Measurements from ENCODE around the gene R3HDM2.

Gene R3HDM2

GRCh38 chr12:57229634-57230380 lies 201.0 kb downstream of the R3HDM2 start, which contains the start of gene SHMT2:
Gene SHMT2, plus strand, starts transcription at chr12:57229711. Its CDS starts 68 bp downstream, at chr12:57229779.
- H2BK5ac ChIP-seq (ENCODE audit: low read length): no peak within 1 kb of the TSS
- H2AFZ ChIP-seq (ENCODE audit: low read length): peak within 1 kb of the TSS; percentile 84
- H3K23ac ChIP-seq (ENCODE audit: low read depth, low read length, poor library complexity): peak within 1 kb of the TSS; percentile 40
- WGBS, 2 donors (ENCODE audit: extremely low coverage in 2 of 2, insufficient read length in 2 of 2, insufficient replicate concordance in 1 of 2): no CpG with 5 or more reads among the region's 42 CpGs
- no peak within 1 kb of the TSS for H3K14ac ChIP-seq (ENCODE audit: low read length)
- H2BK12ac ChIP-seq (ENCODE audit: low read length): no peak within 1 kb of the TSS
- no peak within 1 kb of the TSS for H2BK120ac ChIP-seq (ENCODE audit: low read depth, low read length)
- H3K79me1 ChIP-seq (ENCODE audit: low read depth, low read length): peaks cover 9% of the 10 kb centered on the region
- H3K27ac ChIP-seq (replicated peaks; ENCODE audit: low read length): peak within 1 kb of the TSS; percentile 32
- H3K4me2 ChIP-seq (ENCODE audit: insufficient read depth, low read length, poor library complexity, severe bottlenecking): peak within 1 kb of the TSS; percentile 84
- no peak within 1 kb of the TSS for H4K8ac ChIP-seq (ENCODE audit: low read depth, low read length)
- H3K9ac ChIP-seq (ENCODE audit: low read depth, low read length, poor library complexity): peak within 1 kb of the TSS; percentile 91
- H3K27me3 ChIP-seq (ENCODE audit: control insufficient read depth in 3 of 3, insufficient read depth in 3 of 3, low read depth in 1 of 3, low read length in 3 of 3): peaks cover 13 to 34% (median 28%) of the 10 kb centered on the region in 3 experiments
- H3K18ac ChIP-seq (ENCODE audit: low read length): peak within 1 kb of the TSS; percentile 76
- H3K4me3 ChIP-seq (ENCODE audit: low read length in 2 of 2): peak within 1 kb of the TSS; percentile 75 to 90
- H3K4ac ChIP-seq (ENCODE audit: low read length): no peak within 1 kb of the TSS
- peaks cover 36 to 44% of the 10 kb centered on the region in 2 donors for H3K36me3 ChIP-seq (replicated peaks in 1 of 2; ENCODE audit: control insufficient read depth in 2 of 2, insufficient read depth in 2 of 2, low read length in 2 of 2)
- H3K9me3 ChIP-seq (replicated peaks in 1 of 2; ENCODE audit: control insufficient read depth in 2 of 2, insufficient read depth in 1 of 2, low read depth in 1 of 2, low read length in 2 of 2): no peaks in the 10 kb centered on the region
- peak; percentile 97 for DNase-seq (ENCODE audit: low spot score)
- H2BK15ac ChIP-seq (ENCODE audit: low read length): no peak within 1 kb of the TSS
- no peak within 1 kb of the TSS for H4K91ac ChIP-seq (ENCODE audit: low read depth, low read length, poor library complexity)
- H3K4me1 ChIP-seq (ENCODE audit: control insufficient read depth in 2 of 2, insufficient read depth in 1 of 2, low read depth in 1 of 2, low read length in 2 of 2): peaks cover 20 to 27% of the 10 kb centered on the region in 2 donors
- H2AK5ac ChIP-seq (ENCODE audit: low read depth, low read length): peak within 1 kb of the TSS; percentile 28

GRCh38 chr12:57229046-57229633 lies 201.7 kb downstream of the R3HDM2 start:
- no peak for DNase-seq (ENCODE audit: low spot score)
- H4K8ac ChIP-seq (ENCODE audit: low read depth, low read length): no peak overlapping the region
- H3K79me1 ChIP-seq (ENCODE audit: low read depth, low read length): peaks cover 9% of the 10 kb centered on the region
- no peak overlapping the region for H2BK120ac ChIP-seq (ENCODE audit: low read depth, low read length)
- peak overlapping the region; percentile 84 for H2AFZ ChIP-seq (ENCODE audit: low read length)
- H3K9ac ChIP-seq (ENCODE audit: low read depth, low read length, poor library complexity): no peak overlapping the region
- H3K4me3 ChIP-seq (ENCODE audit: low read length in 2 of 2): peak overlapping the region in 1 of 2 donors; percentile 75
- H3K9me3 ChIP-seq (replicated peaks in 1 of 2; ENCODE audit: control insufficient read depth in 2 of 2, insufficient read depth in 1 of 2, low read depth in 1 of 2, low read length in 2 of 2): peaks cover 0 to 2% of the 10 kb centered on the region in 2 donors
- H3K14ac ChIP-seq (ENCODE audit: low read length): no peak overlapping the region
- peaks cover 31 to 37% of the 10 kb centered on the region in 2 donors for H3K36me3 ChIP-seq (replicated peaks in 1 of 2; ENCODE audit: control insufficient read depth in 2 of 2, insufficient read depth in 2 of 2, low read length in 2 of 2)
- H3K23ac ChIP-seq (ENCODE audit: low read depth, low read length, poor library complexity): no peak overlapping the region
- no peak overlapping the region for H2BK15ac ChIP-seq (ENCODE audit: low read length)
- H3K27me3 ChIP-seq (ENCODE audit: control insufficient read depth in 3 of 3, insufficient read depth in 3 of 3, low read depth in 1 of 3, low read length in 3 of 3): peaks cover 19 to 41% (median 34%) of the 10 kb centered on the region in 3 experiments
- H2BK5ac ChIP-seq (ENCODE audit: low read length): no peak overlapping the region
- H3K27ac ChIP-seq (replicated peaks; ENCODE audit: low read length): no peak overlapping the region
- H2BK12ac ChIP-seq (ENCODE audit: low read length): no peak overlapping the region
- H3K4ac ChIP-seq (ENCODE audit: low read length): no peak overlapping the region
- H3K4me1 ChIP-seq (ENCODE audit: control insufficient read depth in 2 of 2, insufficient read depth in 1 of 2, low read depth in 1 of 2, low read length in 2 of 2): peaks cover 20 to 27% of the 10 kb centered on the region in 2 donors
- WGBS, 2 donors (ENCODE audit: extremely low coverage in 2 of 2, insufficient read length in 2 of 2, insufficient replicate concordance in 1 of 2): no CpG with 5 or more reads among the region's 9 CpGs
- no peak overlapping the region for H4K91ac ChIP-seq (ENCODE audit: low read depth, low read length, poor library complexity)
- no peak overlapping the region for H3K4me2 ChIP-seq (ENCODE audit: insufficient read depth, low read length, poor library complexity, severe bottlenecking)
- no peak overlapping the region for H2AK5ac ChIP-seq (ENCODE audit: low read depth, low read length)
- H3K18ac ChIP-seq (ENCODE audit: low read length): no peak overlapping the region

GRCh38 chr12:57227315-57228115 lies 203.3 kb downstream of the R3HDM2 start:
- Histone ChIP-seq H4K91ac (ENCODE audit: low read depth, low read length, poor library complexity) (no peak overlapping the region), H3K79me1 (ENCODE audit: low read depth, low read length) (peaks cover 9% of the 10 kb centered on the region), H3K9ac (ENCODE audit: low read depth, low read length, poor library complexity) (no peak overlapping the region), H3K23ac (ENCODE audit: low read depth, low read length, poor library complexity) (no peak overlapping the region), H2BK15ac (ENCODE audit: low read length) (no peak overlapping the region), H2BK5ac (ENCODE audit: low read length) (no peak overlapping the region), H4K8ac (ENCODE audit: low read depth, low read length) (no peak overlapping the region), H3K36me3 (replicated peaks in 1 of 2; ENCODE audit: control insufficient read depth in 2 of 2, insufficient read depth in 2 of 2, low read length in 2 of 2) (peaks cover 14 to 21% of the 10 kb centered on the region in 2 donors), H3K18ac (ENCODE audit: low read length) (peak overlapping the region; percentile 21), H3K4me3 (ENCODE audit: low read length in 2 of 2) (peak overlapping the region; percentile 14 to 34), H3K14ac (ENCODE audit: low read length) (no peak overlapping the region), H3K27me3 (ENCODE audit: control insufficient read depth in 3 of 3, insufficient read depth in 3 of 3, low read depth in 1 of 3, low read length in 3 of 3) (peaks cover 21 to 57% (median 51%) of the 10 kb centered on the region in 3 experiments), H3K4ac (ENCODE audit: low read length) (no peak overlapping the region), H2BK12ac (ENCODE audit: low read length) (no peak overlapping the region), H3K27ac (replicated peaks; ENCODE audit: low read length) (no peak overlapping the region), H3K9me3 (replicated peaks in 1 of 2; ENCODE audit: control insufficient read depth in 2 of 2, insufficient read depth in 1 of 2, low read depth in 1 of 2, low read length in 2 of 2) (peaks cover 0 to 4% of the 10 kb centered on the region in 2 donors), H2AK5ac (ENCODE audit: low read depth, low read length) (no peak overlapping the region), H3K4me1 (ENCODE audit: control insufficient read depth in 2 of 2, insufficient read depth in 1 of 2, low read depth in 1 of 2, low read length in 2 of 2) (peaks cover 23 to 27% of the 10 kb centered on the region in 2 donors), H2BK120ac (ENCODE audit: low read depth, low read length) (no peak overlapping the region), H2AFZ (ENCODE audit: low read length) (peak overlapping the region; percentile 78), H3K4me2 (ENCODE audit: insufficient read depth, low read length, poor library complexity, severe bottlenecking) (peak overlapping the region; percentile 82)
- no CpG with 5 or more reads among the region's 8 CpGs for WGBS, 2 donors (ENCODE audit: extremely low coverage in 2 of 2, insufficient read length in 2 of 2, insufficient replicate concordance in 1 of 2)
- DNase-seq (ENCODE audit: low spot score): no peak
